GM23338 (cell line): ENCODE data around the gene OR1L4. TPM values are rescaled to one million over a fixed set of nuclear protein-coding genes. Genes with fewer than 3 reads are reported as not detected.

Source experiments
- polyA plus RNA-seq: library from polyadenylated mRNA; unstranded; fragments of >200 nt; fragmentation: Nextera tagmentation; extraction: Ambion mirVana; gene quantifications from 2 replicates; pipeline ENCODE4 v1.2.1, GENCODE V29; 2016
- total RNA-seq: library from RNA; depleted of rRNA; stranded (reverse); fragments of >200 nt; shearing (Covaris generic); gene quantifications from 2 replicates; pipeline ENCODE4 v1.2.3, GENCODE V29; 2014; rRNA removed

Gene OR1L4
- total and polyA plus RNA-seq, 2 experiments from 2014 or later: not detected

Other genes with a start within 250 kb of the OR1L4 start
- not detected in 2 replicates for gene OR1J1, start 246.1 kb upstream of the OR1L4 start, total RNA-seq
- gene OR1J1, start 246.1 kb upstream of the OR1L4 start, polyA plus RNA-seq: not detected in 2 replicates
- not detected in 2 replicates for gene OR1J2, start 213.2 kb upstream of the OR1L4 start, total RNA-seq
- not detected in 2 replicates for gene OR1J2, start 213.2 kb upstream of the OR1L4 start, polyA plus RNA-seq
- gene OR1J4, start 204.8 kb upstream of the OR1L4 start, total RNA-seq: not detected in 2 replicates
- gene OR1J4, start 204.8 kb upstream of the OR1L4 start, polyA plus RNA-seq: not detected in 2 replicates
- not detected in 2 replicates for gene OR1N1, start 196.7 kb upstream of the OR1L4 start, total RNA-seq
- not detected in 2 replicates for gene OR1N1, start 196.7 kb upstream of the OR1L4 start, polyA plus RNA-seq
- gene OR1N2, start 170.9 kb upstream of the OR1L4 start, total RNA-seq: not detected in 2 replicates
- not detected in 2 replicates for gene OR1N2, start 170.9 kb upstream of the OR1L4 start, polyA plus RNA-seq
- not detected in 2 replicates for gene OR1L8, start 140.6 kb upstream of the OR1L4 start, total RNA-seq
- not detected in 2 replicates for gene OR1L8, start 140.6 kb upstream of the OR1L4 start, polyA plus RNA-seq
- not detected in 2 replicates for gene OR1Q1, start 109.3 kb upstream of the OR1L4 start, total RNA-seq
- gene OR1Q1, start 109.3 kb upstream of the OR1L4 start, polyA plus RNA-seq: not detected in 2 replicates
- not detected in 2 replicates for gene OR1B1, start 66.4 kb upstream of the OR1L4 start, total RNA-seq
- gene OR1B1, start 66.4 kb upstream of the OR1L4 start, polyA plus RNA-seq: not detected in 2 replicates
- not detected in 2 replicates for gene OR1L1, start 62.3 kb upstream of the OR1L4 start, total RNA-seq
- not detected in 2 replicates for gene OR1L1, start 62.3 kb upstream of the OR1L4 start, polyA plus RNA-seq
- not detected in 2 replicates for gene OR1L3, start 48.9 kb upstream of the OR1L4 start, total RNA-seq
- not detected in 2 replicates for gene OR1L3, start 48.9 kb upstream of the OR1L4 start, polyA plus RNA-seq
- gene OR1L6, start 18.3 kb downstream of the OR1L4 start, total RNA-seq: not detected in 2 replicates
- gene OR1L6, start 18.3 kb downstream of the OR1L4 start, polyA plus RNA-seq: not detected in 2 replicates
- not detected in 2 replicates for gene OR5C1, start 64.9 kb downstream of the OR1L4 start, total RNA-seq
- not detected in 2 replicates for gene OR5C1, start 64.9 kb downstream of the OR1L4 start, polyA plus RNA-seq
- not detected in 2 replicates for gene OR1K1, start 76.1 kb downstream of the OR1L4 start, total RNA-seq
- not detected in 2 replicates for gene OR1K1, start 76.1 kb downstream of the OR1L4 start, polyA plus RNA-seq
- 21.2 and 26.6 TPM in 2 replicates for gene PDCL, start 104.6 kb downstream of the OR1L4 start, total RNA-seq
- gene PDCL, start 104.6 kb downstream of the OR1L4 start, polyA plus RNA-seq: 15.5 and 16.6 TPM in 2 replicates
- 37.5 and 42.1 TPM in 2 replicates for gene RC3H2, start 181.4 kb downstream of the OR1L4 start, total RNA-seq
- 20.6 and 24.9 TPM in 2 replicates for gene RC3H2, start 181.4 kb downstream of the OR1L4 start, polyA plus RNA-seq
- gene ZBTB6, start 189.3 kb downstream of the OR1L4 start, total RNA-seq: 12.7 and 16.9 TPM in 2 replicates
- gene ZBTB6, start 189.3 kb downstream of the OR1L4 start, polyA plus RNA-seq: 3.2 and 4.0 TPM in 2 replicates
- 9.0 and 9.7 TPM in 2 replicates for gene ZBTB26, start 207.5 kb downstream of the OR1L4 start, total RNA-seq
- 2.7 and 3.0 TPM in 2 replicates for gene ZBTB26, start 207.5 kb downstream of the OR1L4 start, polyA plus RNA-seq
- 33.9 and 34.0 TPM in 2 replicates for gene RABGAP1, start 217.0 kb downstream of the OR1L4 start, total RNA-seq
- gene RABGAP1, start 217.0 kb downstream of the OR1L4 start, polyA plus RNA-seq: 8.1 and 8.5 TPM in 2 replicates